ENCODE data around the gene EXD2. TPM values are rescaled to one million over a fixed set of nuclear protein-coding genes. Genes with fewer than 3 reads are reported as not detected.

The EXD2 gene
- polyA plus RNA-seq, 2 of the 4 experiments (the other 2 are of a cell fraction): 13.9 to 22.1 TPM

DNA sequence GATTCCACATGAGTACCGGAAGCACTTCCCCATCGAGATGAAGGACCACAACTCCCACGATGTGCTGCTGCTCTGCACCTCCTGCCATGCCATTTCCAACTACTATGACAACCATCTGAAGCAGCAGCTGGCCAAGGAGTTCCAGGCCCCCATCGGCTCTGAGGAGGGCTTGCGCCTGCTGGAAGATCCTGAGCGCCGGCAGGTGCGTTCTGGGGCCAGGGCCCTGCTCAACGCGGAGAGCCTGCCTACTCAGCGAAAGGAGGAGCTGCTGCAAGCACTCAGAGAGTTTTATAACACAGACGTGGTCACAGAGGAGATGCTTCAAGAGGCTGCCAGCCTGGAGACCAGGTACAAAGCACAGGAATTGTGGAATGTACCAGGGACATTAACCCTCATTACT is 46.3 kb downstream of the EXD2 start:
- Histone ChIP-seq H3K4me3 (no peak overlapping the region), H3K4me2 (no peak overlapping the region), H3K27ac (no peak overlapping the region), H3K4me1 (no peaks in the 10 kb centered on the region), H3K9me3 (no peaks in the 10 kb centered on the region)
- DNase-seq (ENCODE audit: low read depth in 1 of 2, low spot score in 1 of 2) (no peak), ATAC-seq (no peak), FAIRE-seq (no peak)
- no peak for TF ChIP-seq EHMT2 (IDR thresholded peaks at IDR 0.05; ENCODE audit: low read depth)
- no peak for TF ChIP-seq CHD2 (IDR thresholded peaks at IDR 0.05; ENCODE audit: low read length, partially characterized antibody)
- no peak for TF ChIP-seq KDM5A (IDR thresholded peaks at IDR 0.05)
- TF ChIP-seq JUNB (IDR thresholded peaks at IDR 0.05): no peak
- no peak for TF ChIP-seq POLR2A (IDR thresholded peaks at IDR 0.05; ENCODE audit: low read length)
- no peak for TF ChIP-seq RFX5 (IDR thresholded peaks at IDR 0.05)
- TF ChIP-seq, protein P1, sequence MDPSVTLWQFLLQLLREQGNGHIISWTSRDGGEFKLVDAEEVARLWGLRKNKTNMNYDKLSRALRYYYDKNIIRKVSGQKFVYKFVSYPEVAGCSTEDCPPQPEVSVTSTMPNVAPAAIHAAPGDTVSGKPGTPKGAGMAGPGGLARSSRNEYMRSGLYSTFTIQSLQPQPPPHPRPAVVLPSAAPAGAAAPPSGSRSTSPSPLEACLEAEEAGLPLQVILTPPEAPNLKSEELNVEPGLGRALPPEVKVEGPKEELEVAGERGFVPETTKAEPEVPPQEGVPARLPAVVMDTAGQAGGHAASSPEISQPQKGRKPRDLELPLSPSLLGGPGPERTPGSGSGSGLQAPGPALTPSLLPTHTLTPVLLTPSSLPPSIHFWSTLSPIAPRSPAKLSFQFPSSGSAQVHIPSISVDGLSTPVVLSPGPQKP (IDR thresholded peaks at IDR 0.05; ENCODE audit: low read depth, low read length): no peak
- TF ChIP-seq, protein P2, sequence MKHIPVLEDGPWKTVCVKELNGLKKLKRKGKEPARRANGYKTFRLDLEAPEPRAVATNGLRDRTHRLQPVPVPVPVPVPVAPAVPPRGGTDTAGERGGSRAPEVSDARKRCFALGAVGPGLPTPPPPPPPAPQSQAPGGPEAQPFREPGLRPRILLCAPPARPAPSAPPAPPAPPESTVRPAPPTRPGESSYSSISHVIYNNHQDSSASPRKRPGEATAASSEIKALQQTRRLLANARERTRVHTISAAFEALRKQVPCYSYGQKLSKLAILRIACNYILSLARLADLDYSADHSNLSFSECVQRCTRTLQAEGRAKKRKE (CRISPR knock-in tag; IDR thresholded peaks at IDR 0.05; ENCODE audit: low read depth): no peak
- TF ChIP-seq JUN (IDR thresholded peaks at IDR 0.05): no peak
- TF ChIP-seq FOXS1 (CRISPR knock-in tag; IDR thresholded peaks at IDR 0.05): no peak
- TF ChIP-seq EP300 (IDR thresholded peaks at IDR 0.05): no peak
- TF ChIP-seq REST (IDR thresholded peaks at IDR 0.05): no peak
- no peak for TF ChIP-seq HDAC2 (IDR thresholded peaks at IDR 0.05)
- no peak for TF ChIP-seq PBX3 (IDR thresholded peaks at IDR 0.05)
- TF ChIP-seq RARB (CRISPR knock-in tag; IDR thresholded peaks at IDR 0.05): no peak
- TF ChIP-seq CBX8 (IDR thresholded peaks at IDR 0.05): no peak
- no peak for TF ChIP-seq HOXA7 (CRISPR knock-in tag; IDR thresholded peaks at IDR 0.05)
- no peak for TF ChIP-seq BHLHE40 (IDR thresholded peaks at IDR 0.05; ENCODE audit: low read depth, low read length)
- WGBS (ENCODE audit: missing lambda C conversion rate): 86% methylated on average over 12 of the region's 12 CpGs
- POLR2A ChIA-PET: no interaction called here
- CTCF ChIA-PET: no interaction called here

GRCh38 chr14:69238883-69239282 is 47.6 kb downstream of the EXD2 start:
- FAIRE-seq: no peak
- 94% methylated on average over 4 of the region's 4 CpGs for WGBS (ENCODE audit: missing lambda C conversion rate)
- no peak for ATAC-seq
- CTCF ChIA-PET: interaction anchor here (3.0 to 6.2 kb wide), 3 partner anchors 15 to 218 kb away, joined by 9 to 95 read pairs (median 53); no protein-coding TSS in a partner anchor
- Histone ChIP-seq H3K27ac (no peak overlapping the region), H3K4me2 (no peak overlapping the region), H3K4me3 (no peak overlapping the region), H3K4me1 (no peaks in the 10 kb centered on the region; the same call in 2 of the 3 replicates), H3K9me3 (no peaks in the 10 kb centered on the region)
- POLR2A ChIA-PET: no interaction called here
- TF ChIP-seq EHMT2 (IDR thresholded peaks at IDR 0.05; ENCODE audit: low read depth) (no peak), PBX3 (IDR thresholded peaks at IDR 0.05) (no peak)
- no peak for DNase-seq (ENCODE audit: low read depth in 1 of 2, low spot score in 1 of 2)
